Measurements from ENCODE around the gene SEC14L6.

DNA sequence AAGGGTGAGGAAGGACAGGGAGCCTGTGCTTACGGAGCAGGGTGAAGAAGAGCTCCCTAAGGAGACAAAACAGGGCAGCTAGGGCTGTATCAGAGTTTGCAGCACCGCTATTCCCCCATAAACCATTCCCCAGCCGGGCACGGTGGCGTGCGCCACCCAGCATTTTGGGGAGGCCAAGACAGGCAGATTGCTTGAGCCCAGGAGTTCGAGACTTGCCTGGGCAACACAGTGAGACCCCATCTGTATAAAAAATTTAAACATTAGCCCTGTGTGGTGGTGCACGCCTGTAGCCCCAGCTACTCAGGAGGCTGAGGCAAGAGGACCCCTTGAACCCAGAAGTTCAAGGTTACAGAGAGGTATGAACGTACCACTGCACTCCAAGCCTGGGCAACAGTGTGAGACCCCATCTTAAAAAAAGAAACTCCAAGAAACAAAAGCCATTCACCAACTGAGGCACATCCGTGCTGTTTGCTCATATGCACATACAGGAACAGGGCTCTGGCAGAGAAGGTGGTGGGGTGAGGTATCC lies 23.2 kb upstream of the SEC14L6 start:
- TF ChIP-seq POLR2AphosphoS5 (IDR thresholded peaks at IDR 0.05; ENCODE audit: insufficient read depth in 1 of 2, low read depth in 1 of 2): no peak
- TF ChIP-seq POLR2A (IDR thresholded peaks at IDR 0.05): no peak
